HUES48 (cell line): Measurements from ENCODE around the gene MTM1.

Experiments used
- H3K27ac ChIP-seq: one replicate; pipeline ENCODE4 v1.7.0; 2013; ENCODE audit warnings: low read depth, low read length, inconsistent platforms
- H3K27me3 ChIP-seq: 2 replicates; pipeline ENCODE4 v1.6.1; 2013; ENCODE audit warnings: mild to moderate bottlenecking, low read length; ENCODE audit not compliant: control insufficient read depth, insufficient read depth
- H3K36me3 ChIP-seq: 2 replicates; pipeline ENCODE4 v1.6.1; 2013; ENCODE audit warnings: low read length; ENCODE audit not compliant: control insufficient read depth, insufficient read depth
- H3K4me1 ChIP-seq: 2 replicates; pipeline ENCODE4 v1.6.1; 2013; ENCODE audit warnings: mild to moderate bottlenecking, low read length; ENCODE audit not compliant: control insufficient read depth, insufficient read depth
- H3K4me3 ChIP-seq: 2 replicates; pipeline ENCODE4 v1.5.1; 2013; ENCODE audit warnings: mild to moderate bottlenecking, low read depth, low read length
- H3K9ac ChIP-seq: 2 replicates; pipeline ENCODE4 v1.6.1; 2013; ENCODE audit warnings: mild to moderate bottlenecking, low read depth, low read length, moderate library complexity
- H3K9me3 ChIP-seq: 2 replicates; pipeline ENCODE4 v1.6.1; 2013; ENCODE audit warnings: low read length; ENCODE audit not compliant: control insufficient read depth, insufficient read depth

The MTM1 gene

DNA sequence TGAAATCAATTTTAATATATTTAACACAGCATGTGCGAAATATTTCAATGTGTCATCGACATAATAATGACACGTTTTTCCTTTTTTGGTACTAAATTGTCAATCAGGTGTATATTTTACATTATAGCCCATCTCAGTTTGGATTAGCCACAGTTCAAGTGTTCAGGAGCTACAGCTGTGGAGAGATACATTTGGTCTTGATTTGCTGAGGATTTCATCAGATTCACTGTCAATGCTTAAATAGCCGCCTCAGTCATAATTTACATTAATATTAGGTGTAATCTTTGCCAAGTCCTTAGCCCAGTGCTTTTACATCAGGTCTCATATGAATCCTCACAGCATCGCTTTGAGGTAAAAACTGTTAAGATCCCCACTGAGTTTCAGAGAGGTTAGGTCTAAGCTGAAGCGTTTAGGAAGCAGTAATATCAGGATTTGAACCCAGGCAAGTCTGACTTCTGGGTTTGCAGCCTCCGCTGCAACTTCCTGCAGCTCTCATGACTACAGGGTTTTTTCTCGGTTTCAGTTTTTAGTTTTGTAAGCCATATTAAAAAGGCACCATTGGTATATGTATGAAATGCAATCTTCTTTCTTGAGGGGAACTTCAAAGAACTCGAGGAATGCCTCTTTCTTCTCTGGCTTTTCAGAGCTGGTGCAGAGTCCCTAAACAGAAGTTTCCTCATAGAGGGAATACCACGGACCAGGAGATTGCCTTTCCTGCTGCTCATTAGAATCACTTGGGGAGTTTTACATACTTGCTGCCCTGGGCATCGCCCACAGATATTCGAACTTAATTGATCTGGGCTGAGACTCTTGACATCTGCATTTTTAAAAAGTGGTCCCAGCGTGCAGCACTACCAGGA is 6.4 kb downstream of the MTM1 start:
- H3K9me3 ChIP-seq = peaks cover 9% of the 10 kb centered on the region
- peak overlapping the region; percentile 32 for H3K27ac ChIP-seq
- 0 out of 2 replicates have a peak overlapping the region, but pooled peaks have one; percentile 4 for H3K4me3 ChIP-seq
- H3K27me3 ChIP-seq = no peaks in the 10 kb centered on the region
- H3K36me3 ChIP-seq = no peaks in the 10 kb centered on the region
- no peak overlapping the region for H3K9ac ChIP-seq
- H3K4me1 ChIP-seq = peaks cover 45% of the 10 kb centered on the region

DNA sequence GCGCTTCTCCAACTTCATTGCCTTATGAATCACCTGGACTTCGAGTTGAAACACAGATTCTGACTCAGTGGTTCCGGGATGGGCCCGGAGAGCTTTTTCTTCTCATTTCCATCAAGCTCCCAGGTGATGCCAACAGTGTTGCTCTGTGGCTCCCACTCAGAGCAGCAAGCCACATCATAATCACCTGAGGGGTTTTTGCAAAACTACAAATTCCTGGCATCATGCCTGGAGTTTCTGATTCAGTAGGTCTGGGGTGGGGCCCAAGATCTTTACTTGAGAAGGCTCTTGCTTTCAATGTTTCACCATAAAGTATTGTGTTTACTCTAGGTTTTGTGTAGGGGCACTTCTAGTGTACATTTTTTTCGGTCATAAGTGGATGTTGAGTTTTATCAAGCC is 7.0 kb downstream of the MTM1 start:
- Histone ChIP-seq H3K4me1 (peaks cover 45% of the 10 kb centered on the region), H3K4me3 (0 out of 2 replicates have a peak overlapping the region, but pooled peaks have one; percentile 4), H3K27ac (peak overlapping the region; percentile 32), H3K9me3 (peaks cover 9% of the 10 kb centered on the region), H3K27me3 (no peaks in the 10 kb centered on the region), H3K36me3 (no peaks in the 10 kb centered on the region), H3K9ac (no peak overlapping the region)

DNA sequence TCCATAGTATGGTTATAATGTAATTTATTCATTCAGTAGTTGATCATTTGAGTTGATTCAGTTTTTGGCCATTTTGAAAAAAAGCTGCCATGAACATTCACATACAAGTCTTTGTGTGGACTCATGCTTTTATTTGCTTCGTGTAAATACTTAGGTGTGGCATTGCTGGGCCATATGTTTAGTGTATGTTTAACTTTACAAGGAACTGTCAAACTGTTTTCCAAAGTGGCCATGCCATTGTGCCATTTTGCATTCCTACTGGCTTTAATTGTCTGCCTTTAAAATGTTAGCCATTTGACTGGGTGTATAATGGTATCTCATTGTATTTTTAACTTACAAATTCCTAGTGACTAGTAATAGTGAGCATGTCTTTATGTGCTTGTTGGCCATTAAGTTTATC is 8.8 kb downstream of the MTM1 start:
- H3K9me3 ChIP-seq = peaks cover 12% of the 10 kb centered on the region; the same call in 1 of the 2 replicates
- H3K4me1 ChIP-seq = peaks cover 32% of the 10 kb centered on the region
- H3K27me3 ChIP-seq = no peaks in the 10 kb centered on the region
- H3K4me3 ChIP-seq = no peak overlapping the region
- H3K9ac ChIP-seq = no peak overlapping the region
- no peak overlapping the region for H3K27ac ChIP-seq
- no peaks in the 10 kb centered on the region for H3K36me3 ChIP-seq

DNA sequence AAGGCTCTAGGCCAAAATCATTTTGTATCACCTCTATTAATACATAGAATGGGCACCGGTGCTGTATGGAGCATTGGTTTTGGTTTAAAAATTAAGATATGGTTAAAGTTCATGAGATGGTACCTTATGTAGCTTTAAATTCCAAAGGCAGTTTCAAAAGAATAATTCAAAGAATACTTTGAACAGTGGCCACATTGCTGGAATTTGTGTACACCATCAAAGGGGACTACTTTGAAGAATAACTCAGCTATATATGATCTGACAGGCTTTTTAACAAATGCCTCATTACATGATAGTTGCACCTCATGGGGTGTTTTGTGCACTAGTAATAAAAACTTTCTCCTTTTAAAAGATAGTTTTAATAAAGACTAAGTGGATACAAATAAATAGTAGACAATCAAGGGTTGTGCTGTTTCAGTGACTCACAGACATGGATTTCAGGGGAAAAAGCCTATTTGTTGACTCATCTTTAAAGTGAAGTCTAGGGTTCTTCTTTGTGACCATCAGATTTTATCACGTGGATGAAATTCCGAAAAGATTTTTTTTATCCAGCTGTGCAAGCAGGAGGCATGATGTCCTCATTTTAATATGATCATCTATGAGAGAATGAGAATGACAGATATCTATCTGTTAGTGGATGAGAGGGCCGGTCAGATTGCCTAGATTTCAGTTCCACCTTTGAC is 12.8 kb downstream of the MTM1 start:
- no peak overlapping the region for H3K27ac ChIP-seq

DNA sequence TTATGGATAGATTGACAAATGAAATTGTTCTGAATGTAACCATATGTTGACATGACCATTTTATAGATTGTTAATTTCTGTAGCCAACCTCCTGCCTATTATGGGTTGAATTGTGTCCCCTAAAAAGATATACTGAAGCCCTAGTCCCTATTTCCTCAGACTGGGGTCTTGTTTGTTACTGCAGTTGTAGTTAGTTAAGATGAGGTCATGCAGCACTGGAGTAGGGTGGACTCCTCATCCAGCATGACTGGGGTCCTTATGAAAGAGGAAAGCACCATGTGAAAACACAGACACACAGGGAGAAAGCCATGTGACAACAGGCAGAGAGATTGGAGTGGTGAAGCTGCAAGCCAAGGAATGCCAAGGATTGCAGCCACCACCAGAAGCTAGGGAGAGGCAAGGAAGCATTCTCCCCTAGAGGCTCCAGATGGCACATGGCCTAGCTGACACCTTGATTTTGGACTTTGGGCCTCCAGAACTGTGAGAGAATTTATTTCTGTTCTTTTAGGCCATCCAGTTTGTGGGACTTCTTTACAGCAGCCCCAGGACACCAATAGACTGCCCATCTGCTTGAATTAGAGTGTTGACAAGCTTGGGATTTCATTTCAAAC is 14.0 kb downstream of the MTM1 start:
- Histone ChIP-seq H3K36me3 (no peaks in the 10 kb centered on the region), H3K4me1 (no peaks in the 10 kb centered on the region), H3K27me3 (no peaks in the 10 kb centered on the region), H3K4me3 (no peak overlapping the region), H3K9me3 (peaks cover 18% of the 10 kb centered on the region; the same call in 1 of the 2 replicates), H3K9ac (no peak overlapping the region), H3K27ac (no peak overlapping the region)

More for the DNA sequence above, 12.8 kb downstream of the MTM1 start:
- no peak overlapping the region for H3K9ac ChIP-seq
- H3K36me3 ChIP-seq = no peaks in the 10 kb centered on the region
- 0 out of 2 replicates have a peak, but pooled peaks cover 3% of the 10 kb centered on the region for H3K4me1 ChIP-seq
- H3K9me3 ChIP-seq = peaks cover 18% of the 10 kb centered on the region; the same call in 1 of the 2 replicates
- H3K4me3 ChIP-seq = no peak overlapping the region
- H3K27me3 ChIP-seq = no peaks in the 10 kb centered on the region

DNA sequence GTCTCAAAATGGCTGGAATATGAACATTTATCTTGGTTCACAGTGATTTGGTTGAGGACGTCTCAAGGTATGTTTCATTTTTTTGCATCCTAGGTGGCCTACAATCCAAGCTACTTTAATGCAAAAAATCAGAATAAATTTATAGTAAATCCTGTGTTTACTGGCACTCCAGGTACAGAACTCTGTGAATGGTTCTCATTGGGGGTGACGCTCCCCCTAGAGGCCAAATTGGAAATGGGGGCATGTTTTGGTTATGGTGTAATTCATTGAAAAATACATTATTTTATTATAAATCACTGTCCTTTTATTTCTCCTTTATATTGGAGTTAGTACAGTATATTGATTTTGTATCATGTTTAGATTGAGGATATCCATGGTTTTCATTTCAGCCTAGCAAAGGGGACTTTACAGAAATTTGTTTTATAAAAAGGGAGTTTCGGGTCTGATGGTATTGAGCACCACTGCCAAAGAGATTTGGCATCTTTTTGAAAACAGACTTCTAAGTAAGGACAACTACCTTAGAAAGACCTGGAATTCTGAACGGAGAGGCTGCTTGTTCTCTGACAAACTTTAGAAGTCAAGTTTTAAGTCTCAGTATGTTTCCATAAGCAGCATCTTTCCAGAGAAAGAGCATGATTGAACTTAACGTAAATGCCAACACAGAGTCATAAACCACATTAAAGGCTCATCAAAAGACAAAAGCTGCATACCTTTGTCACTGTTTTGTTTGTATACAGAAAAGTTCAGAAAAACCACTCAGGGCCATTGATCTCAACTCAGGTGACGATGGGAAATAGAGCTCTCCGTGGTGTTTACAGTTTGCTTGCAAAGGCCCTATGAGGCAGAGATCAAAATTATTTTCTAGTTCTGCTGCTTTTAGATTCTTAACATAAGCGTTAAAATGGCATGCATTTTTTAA is 19.4 kb downstream of the MTM1 start:
- H3K9ac ChIP-seq = no peak overlapping the region
- H3K36me3 ChIP-seq = no peaks in the 10 kb centered on the region
- H3K4me3 ChIP-seq = no peak overlapping the region
- peaks cover 8% of the 10 kb centered on the region; the same call in 1 of the 2 replicates for H3K9me3 ChIP-seq
- H3K4me1 ChIP-seq = no peaks in the 10 kb centered on the region
- H3K27me3 ChIP-seq = no peaks in the 10 kb centered on the region
- no peak overlapping the region for H3K27ac ChIP-seq

DNA sequence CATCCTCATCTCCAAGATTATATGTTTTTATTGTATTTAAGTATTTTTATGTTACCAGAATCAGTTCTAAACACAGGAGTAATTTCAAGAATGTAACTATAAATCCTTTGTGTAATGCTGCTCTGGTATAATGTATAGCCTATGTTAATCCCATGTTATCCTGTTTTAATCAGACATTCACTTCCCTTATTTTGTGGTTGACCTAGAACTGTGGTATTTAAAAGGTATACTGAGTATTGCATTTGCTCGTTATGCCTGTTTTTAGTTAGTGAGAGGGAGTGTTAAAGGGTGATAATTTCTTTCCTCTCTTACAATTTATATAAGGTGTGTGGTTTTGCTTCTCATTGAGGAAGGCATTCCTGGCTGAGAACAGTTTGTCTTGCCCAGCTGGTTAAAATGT is 26.2 kb downstream of the MTM1 start:
- Histone ChIP-seq H3K27ac (no peak overlapping the region), H3K9me3 (peaks cover 18% of the 10 kb centered on the region; the same call in 1 of the 2 replicates), H3K4me3 (no peak overlapping the region), H3K9ac (no peak overlapping the region), H3K27me3 (no peaks in the 10 kb centered on the region), H3K4me1 (no peaks in the 10 kb centered on the region), H3K36me3 (no peaks in the 10 kb centered on the region)

DNA sequence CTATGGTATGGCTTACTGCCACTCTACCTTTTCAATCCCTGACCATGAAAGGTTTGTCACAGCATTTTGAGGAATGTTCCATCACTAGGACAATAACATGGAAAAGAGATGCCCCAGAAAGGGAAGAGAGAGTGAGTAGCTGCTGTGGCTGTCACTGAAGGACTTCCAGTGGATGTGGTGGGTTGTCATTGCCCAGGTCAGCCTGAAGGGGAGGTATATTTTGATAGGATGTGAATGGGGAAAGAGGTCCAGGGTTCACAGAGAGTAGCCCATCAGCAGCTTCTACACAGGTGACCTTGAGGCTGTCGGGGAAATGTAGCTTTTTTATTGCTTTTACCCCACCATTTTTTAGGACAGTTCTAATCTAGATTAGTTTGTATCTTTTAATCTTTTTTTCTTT is 30.8 kb downstream of the MTM1 start:
- Histone ChIP-seq H3K9ac (no peak overlapping the region), H3K27ac (no peak overlapping the region), H3K27me3 (no peaks in the 10 kb centered on the region), H3K36me3 (no peaks in the 10 kb centered on the region), H3K4me3 (no peak overlapping the region), H3K4me1 (no peaks in the 10 kb centered on the region), H3K9me3 (peaks cover 18% of the 10 kb centered on the region; the same call in 1 of the 2 replicates)

DNA sequence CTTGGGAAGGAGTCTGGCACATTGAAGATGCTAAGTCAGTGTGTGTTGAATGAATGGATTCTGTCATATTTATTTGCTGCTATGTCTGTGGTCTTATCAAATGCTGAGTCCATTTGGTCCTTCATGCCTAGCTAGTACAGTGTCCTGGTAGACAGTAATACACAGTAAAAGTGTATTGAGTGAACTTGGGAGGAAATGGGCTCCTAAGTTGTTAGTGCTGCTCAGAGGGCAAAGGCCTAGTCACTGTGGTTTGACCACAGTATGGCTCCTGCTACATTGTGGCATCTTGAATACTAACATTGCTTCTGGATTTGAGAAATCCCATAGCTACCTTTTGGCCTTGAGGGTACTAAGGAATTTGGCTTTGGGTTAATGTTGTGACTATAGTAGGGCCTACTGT is 33.9 kb downstream of the MTM1 start:
- H3K27ac ChIP-seq = no peak overlapping the region
- no peaks in the 10 kb centered on the region for H3K4me1 ChIP-seq
- H3K9ac ChIP-seq = no peak overlapping the region
- H3K9me3 ChIP-seq = peaks cover 15% of the 10 kb centered on the region; the same call in 1 of the 2 replicates
- H3K27me3 ChIP-seq = no peaks in the 10 kb centered on the region
- H3K36me3 ChIP-seq = no peaks in the 10 kb centered on the region
- no peak overlapping the region for H3K4me3 ChIP-seq

DNA sequence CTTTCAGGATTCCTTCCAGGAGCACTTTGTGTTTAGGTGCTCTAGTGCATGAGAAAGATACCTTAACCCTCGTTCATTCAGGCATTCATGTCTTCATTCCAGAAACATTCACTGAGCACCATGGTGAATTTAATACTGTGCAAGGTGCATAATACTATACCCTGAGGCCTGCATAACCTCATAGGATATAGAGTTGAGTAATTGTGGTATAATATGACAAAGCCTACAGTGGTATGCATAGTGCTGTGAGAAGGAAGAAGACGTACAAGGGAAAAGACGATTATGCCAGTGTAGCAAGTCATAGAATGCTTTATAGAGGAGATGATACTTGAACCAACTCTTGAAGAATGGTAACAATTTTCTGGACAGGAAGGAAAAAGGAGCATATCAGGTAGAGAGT is 34.3 kb downstream of the MTM1 start:
- no peak overlapping the region for H3K9ac ChIP-seq

More for the DNA sequence above, 34.3 kb downstream of the MTM1 start:
- no peaks in the 10 kb centered on the region for H3K27me3 ChIP-seq
- peaks cover 19% of the 10 kb centered on the region; the same call in 1 of the 2 replicates for H3K9me3 ChIP-seq
- H3K4me3 ChIP-seq = no peak overlapping the region
- no peaks in the 10 kb centered on the region for H3K4me1 ChIP-seq
- H3K27ac ChIP-seq = no peak overlapping the region
- no peaks in the 10 kb centered on the region for H3K36me3 ChIP-seq
